Measurements from ENCODE around the gene CTBP2.

CTBP2 gene

DNA sequence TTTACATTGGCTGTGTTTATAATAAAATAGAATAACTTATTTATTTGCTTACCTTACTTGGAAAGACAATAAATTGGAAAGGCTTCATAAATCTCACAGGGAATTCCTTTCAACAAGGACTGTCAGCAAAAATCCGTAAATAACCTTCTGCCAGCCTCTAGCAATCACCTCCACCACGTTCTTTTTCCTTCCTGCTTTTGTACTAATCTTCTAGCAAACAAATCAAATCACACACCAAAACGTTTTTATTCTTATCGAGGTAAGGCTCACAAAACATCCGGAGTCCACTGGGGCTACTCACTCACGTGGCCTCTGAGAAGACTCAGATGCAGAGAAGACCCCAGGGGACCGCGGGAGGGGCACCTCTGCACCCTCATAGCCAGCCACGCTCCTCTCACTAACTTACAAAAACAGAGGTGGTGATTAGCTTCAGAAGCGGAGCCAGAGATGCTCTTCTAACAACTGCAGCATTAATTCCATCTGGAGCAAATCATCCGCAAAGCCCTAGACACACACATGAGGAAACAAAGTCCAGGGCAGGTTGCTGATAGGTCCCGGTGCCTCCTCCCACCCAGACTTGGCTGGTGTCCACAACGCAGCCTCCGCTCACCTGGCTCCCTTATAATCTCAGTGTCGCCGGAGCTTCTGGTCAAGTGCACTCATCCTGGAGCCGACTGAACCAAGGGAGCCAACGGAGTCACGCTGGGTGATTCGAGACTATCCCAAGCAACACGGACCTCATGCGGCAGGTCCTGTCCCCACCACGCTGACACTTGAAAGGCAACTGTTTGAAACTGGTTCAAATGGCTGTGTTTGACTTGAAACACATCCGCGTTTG is 22.5 kb downstream of the CTBP2 start:
- no peak for DNase-seq (ENCODE audit: low read depth)
- H3K27me3 ChIP-seq (replicated peaks; ENCODE audit: control insufficient read depth, insufficient read depth, low read length) = no peaks in the 10 kb centered on the region
- no peaks in the 10 kb centered on the region for H3K4me1 ChIP-seq (ENCODE audit: control insufficient read depth, insufficient read depth, low read length)
- H3K9me3 ChIP-seq (ENCODE audit: control insufficient read depth, low read length) = no peaks in the 10 kb centered on the region
- peaks cover 6% of the 10 kb centered on the region for H3K36me3 ChIP-seq (ENCODE audit: control insufficient read depth, insufficient read depth, low read length, severe bottlenecking)
- H3K4me3 ChIP-seq (ENCODE audit: low read length) = no peak overlapping the region
- H3K9ac ChIP-seq (ENCODE audit: low read length) = no peak overlapping the region

DNA sequence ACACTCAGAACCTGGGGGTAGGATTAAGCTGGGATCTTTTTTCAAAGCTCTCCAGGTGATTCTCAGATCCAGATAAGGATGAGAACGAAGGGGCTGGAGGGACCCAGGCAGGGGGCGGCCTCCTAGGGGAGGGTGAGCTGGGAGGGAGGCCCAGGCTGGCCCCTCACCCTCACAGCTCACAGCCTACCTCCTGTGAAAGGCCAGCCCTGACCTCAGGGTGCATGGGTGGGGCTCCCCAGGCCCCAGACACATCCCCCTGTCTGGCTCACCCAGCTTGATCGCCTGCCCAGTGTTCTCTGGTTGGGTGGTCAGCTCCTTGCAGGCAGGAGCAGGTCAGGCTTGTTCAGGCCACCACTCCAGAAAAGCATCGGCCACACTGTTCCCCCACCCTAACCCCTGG is 24.3 kb downstream of the CTBP2 start:
- Histone ChIP-seq H3K4me1 (ENCODE audit: control insufficient read depth, insufficient read depth, low read length) (no peaks in the 10 kb centered on the region), H3K27me3 (replicated peaks; ENCODE audit: control insufficient read depth, insufficient read depth, low read length) (no peaks in the 10 kb centered on the region), H3K9ac (ENCODE audit: low read length) (no peak overlapping the region), H3K9me3 (ENCODE audit: control insufficient read depth, low read length) (no peaks in the 10 kb centered on the region), H3K36me3 (ENCODE audit: control insufficient read depth, insufficient read depth, low read length, severe bottlenecking) (peaks cover 14% of the 10 kb centered on the region), H3K4me3 (ENCODE audit: low read length) (no peak overlapping the region)
- DNase-seq (ENCODE audit: low read depth) = no peak

DNA sequence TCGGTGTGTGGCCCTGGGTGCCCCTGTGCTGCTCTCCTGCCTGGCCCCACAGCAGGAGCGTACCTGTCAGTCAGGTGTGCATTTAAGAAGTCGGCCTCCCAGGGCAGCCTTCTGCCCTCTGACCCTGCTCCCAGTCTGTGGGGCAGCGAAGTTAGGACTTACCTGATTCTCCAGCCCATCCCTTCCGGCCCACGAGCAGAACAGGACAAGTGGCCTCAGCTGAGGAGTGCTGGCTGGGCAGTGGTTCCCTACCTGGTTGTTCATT is 24.7 kb downstream of the CTBP2 start:
- Histone ChIP-seq H3K36me3 (ENCODE audit: control insufficient read depth, insufficient read depth, low read length, severe bottlenecking) (peaks cover 18% of the 10 kb centered on the region), H3K9me3 (ENCODE audit: control insufficient read depth, low read length) (no peaks in the 10 kb centered on the region), H3K27me3 (replicated peaks; ENCODE audit: control insufficient read depth, insufficient read depth, low read length) (no peaks in the 10 kb centered on the region), H3K4me3 (ENCODE audit: low read length) (no peak overlapping the region), H3K4me1 (ENCODE audit: control insufficient read depth, insufficient read depth, low read length) (no peaks in the 10 kb centered on the region), H3K9ac (ENCODE audit: low read length) (no peak overlapping the region)
- DNase-seq (ENCODE audit: low read depth) = no peak

DNA sequence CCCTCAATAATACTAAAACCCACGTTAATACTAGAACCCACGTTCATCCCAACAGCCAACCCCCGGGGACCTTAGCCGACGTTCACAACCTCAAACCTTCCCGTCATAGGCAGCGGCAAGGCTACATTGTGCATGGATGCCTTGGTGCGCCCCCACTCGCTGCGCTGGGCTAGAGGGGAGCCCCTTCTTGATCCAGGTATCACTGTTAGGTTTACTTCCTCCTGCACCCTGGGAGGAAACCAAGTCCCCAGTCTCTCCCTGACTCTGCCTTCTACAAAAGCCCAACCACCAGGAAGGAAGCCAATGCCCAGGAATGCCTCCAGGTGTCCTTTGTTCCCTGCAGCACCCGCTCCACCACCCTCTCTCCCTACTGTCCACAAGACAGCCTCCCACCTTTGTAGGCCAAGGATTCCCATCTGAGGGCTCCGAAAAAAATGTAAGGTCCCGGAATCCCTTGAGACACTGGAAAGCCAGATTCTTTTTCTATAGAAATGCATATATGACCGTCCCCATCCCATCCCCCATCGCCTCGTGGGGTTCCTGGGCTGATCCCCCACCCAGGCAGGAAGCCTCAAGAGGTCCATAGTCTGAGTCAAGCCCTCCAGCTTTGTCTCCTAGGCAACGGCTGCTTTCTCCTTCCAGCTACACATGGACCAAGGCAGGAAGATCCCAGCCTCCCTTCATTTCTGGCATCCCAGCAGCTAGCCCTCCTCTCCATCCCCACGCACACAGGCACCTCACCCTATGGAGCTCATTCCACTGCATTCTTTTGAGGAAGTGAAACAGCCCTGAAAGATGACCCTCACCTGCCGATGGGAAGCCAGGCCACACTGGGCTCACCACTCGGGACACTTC is 25.2 kb downstream of the CTBP2 start:
- H3K9me3 ChIP-seq (ENCODE audit: control insufficient read depth, low read length) = no peaks in the 10 kb centered on the region
- no peak overlapping the region for H3K9ac ChIP-seq (ENCODE audit: low read length)
- H3K27me3 ChIP-seq (replicated peaks; ENCODE audit: control insufficient read depth, insufficient read depth, low read length) = no peaks in the 10 kb centered on the region
- peaks cover 22% of the 10 kb centered on the region for H3K36me3 ChIP-seq (ENCODE audit: control insufficient read depth, insufficient read depth, low read length, severe bottlenecking)
- no peak overlapping the region for H3K4me3 ChIP-seq (ENCODE audit: low read length)
- DNase-seq (ENCODE audit: low read depth) = no peak
- no peaks in the 10 kb centered on the region for H3K4me1 ChIP-seq (ENCODE audit: control insufficient read depth, insufficient read depth, low read length)

DNA sequence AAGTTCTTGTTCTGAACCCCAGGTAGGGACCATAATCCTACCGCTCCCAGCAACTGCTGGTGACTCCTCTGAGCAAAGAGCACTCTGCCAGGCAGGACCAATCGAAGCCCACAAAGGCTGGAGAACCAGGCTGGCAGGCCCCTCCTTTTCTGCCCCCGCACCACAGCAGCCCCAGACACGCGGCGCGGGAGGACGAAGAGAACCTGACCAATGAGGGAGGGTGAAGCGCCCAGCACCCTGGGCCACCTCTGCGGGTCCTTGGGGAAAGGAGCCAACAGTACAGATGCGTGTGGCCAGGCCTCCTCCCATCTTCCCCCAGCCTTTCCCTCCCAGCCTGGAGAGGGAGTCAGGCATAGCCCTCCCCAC is 25.9 kb downstream of the CTBP2 start:
- Histone ChIP-seq H3K27me3 (replicated peaks; ENCODE audit: control insufficient read depth, insufficient read depth, low read length) (no peaks in the 10 kb centered on the region), H3K4me3 (ENCODE audit: low read length) (no peak overlapping the region), H3K4me1 (ENCODE audit: control insufficient read depth, insufficient read depth, low read length) (no peaks in the 10 kb centered on the region), H3K9me3 (ENCODE audit: control insufficient read depth, low read length) (no peaks in the 10 kb centered on the region), H3K9ac (ENCODE audit: low read length) (no peak overlapping the region), H3K36me3 (ENCODE audit: control insufficient read depth, insufficient read depth, low read length, severe bottlenecking) (peaks cover 22% of the 10 kb centered on the region)
- DNase-seq (ENCODE audit: low read depth) = no peak

DNA sequence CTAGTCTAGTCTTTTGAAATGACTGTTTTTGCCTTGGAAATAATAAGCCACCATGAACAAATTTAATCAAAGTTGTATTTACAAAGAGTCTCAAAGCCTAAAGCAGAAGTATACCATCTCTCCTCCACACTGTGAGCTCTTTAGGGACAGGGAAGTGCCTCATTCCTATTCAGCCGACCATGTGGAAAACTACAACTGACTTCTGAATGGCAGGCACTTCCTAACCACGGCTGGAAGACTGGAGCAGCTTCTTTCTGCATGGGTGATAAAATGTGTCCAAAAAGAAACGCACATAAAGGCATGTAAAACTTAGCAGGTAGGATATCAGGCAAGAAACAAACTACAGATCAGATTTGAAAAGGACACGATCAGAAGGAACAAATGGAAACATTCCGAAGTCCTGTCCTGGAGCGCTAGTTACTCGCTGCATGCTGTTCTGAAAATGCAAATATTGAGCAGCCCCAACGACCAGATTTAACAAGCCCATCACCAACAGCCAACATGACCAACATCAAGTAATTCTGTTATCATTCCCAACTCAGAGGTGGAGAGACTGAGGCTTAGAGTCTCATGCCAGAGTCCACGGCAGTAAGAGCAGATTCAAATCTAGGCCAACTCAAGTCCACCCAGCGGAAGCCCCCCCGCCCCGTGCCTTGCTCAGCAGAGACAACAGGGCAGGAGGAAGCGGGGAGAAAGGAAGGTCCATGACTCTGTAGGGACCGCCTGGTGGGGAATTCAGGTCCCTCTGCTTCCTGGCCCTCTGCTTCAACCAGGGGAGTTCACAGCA is 26.5 kb downstream of the CTBP2 start:
- Histone ChIP-seq H3K4me3 (ENCODE audit: low read length) (no peak overlapping the region), H3K36me3 (ENCODE audit: control insufficient read depth, insufficient read depth, low read length, severe bottlenecking) (peaks cover 25% of the 10 kb centered on the region), H3K27me3 (replicated peaks; ENCODE audit: control insufficient read depth, insufficient read depth, low read length) (no peaks in the 10 kb centered on the region), H3K9me3 (ENCODE audit: control insufficient read depth, low read length) (no peaks in the 10 kb centered on the region), H3K9ac (ENCODE audit: low read length) (no peak overlapping the region), H3K4me1 (ENCODE audit: control insufficient read depth, insufficient read depth, low read length) (no peaks in the 10 kb centered on the region)
- DNase-seq (ENCODE audit: low read depth) = no peak

DNA sequence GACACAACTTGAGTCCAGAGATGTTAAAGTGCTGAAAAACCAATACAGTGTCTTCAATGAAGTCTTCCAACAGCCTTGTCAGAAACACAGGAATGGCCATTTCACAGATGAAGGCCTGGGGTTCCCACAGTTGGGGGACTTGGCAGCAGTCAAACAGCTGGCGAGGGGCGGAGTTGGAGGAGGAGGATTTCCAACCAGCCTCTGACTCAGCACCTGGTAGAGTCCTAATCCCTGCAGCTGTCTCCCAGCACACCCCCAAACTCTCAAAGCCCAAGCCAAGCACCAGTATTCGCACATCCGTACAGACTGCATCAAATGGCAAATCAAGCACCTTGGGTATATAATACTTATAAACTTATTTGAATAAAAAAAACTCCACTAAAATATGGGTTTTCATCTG is 28.0 kb downstream of the CTBP2 start:
- DNase-seq (ENCODE audit: low read depth) = no peak
- H3K4me1 ChIP-seq (ENCODE audit: control insufficient read depth, insufficient read depth, low read length) = no peaks in the 10 kb centered on the region
- no peaks in the 10 kb centered on the region for H3K9me3 ChIP-seq (ENCODE audit: control insufficient read depth, low read length)
- no peaks in the 10 kb centered on the region for H3K27me3 ChIP-seq (replicated peaks; ENCODE audit: control insufficient read depth, insufficient read depth, low read length)
- no peak overlapping the region for H3K4me3 ChIP-seq (ENCODE audit: low read length)
- peaks cover 22% of the 10 kb centered on the region for H3K36me3 ChIP-seq (ENCODE audit: control insufficient read depth, insufficient read depth, low read length, severe bottlenecking)
- H3K9ac ChIP-seq (ENCODE audit: low read length) = no peak overlapping the region

DNA sequence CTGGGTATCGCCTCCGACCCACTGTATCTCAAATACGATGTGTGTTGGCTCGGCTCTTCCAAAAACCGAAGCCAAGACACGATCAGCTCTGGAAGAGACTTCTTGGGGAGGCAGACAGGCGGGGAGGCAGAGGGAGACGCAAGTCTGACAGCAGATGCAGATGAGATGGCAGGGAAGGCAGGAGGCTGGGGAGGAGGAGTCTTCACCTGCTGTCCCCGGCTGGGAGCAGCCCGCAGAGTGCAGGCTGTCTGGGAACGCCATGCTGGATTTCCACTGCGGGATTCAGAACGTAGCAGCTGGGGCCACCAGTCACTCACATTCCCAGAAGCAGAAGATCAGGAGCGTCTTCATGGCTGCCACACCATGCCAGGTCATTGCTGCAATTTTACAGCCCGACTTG is 29.4 kb downstream of the CTBP2 start:
- DNase-seq (ENCODE audit: low read depth) = no peak
- no peak overlapping the region for H3K4me3 ChIP-seq (ENCODE audit: low read length)
- H3K4me1 ChIP-seq (ENCODE audit: control insufficient read depth, insufficient read depth, low read length) = no peaks in the 10 kb centered on the region
- no peak overlapping the region for H3K9ac ChIP-seq (ENCODE audit: low read length)
- peaks cover 22% of the 10 kb centered on the region for H3K36me3 ChIP-seq (ENCODE audit: control insufficient read depth, insufficient read depth, low read length, severe bottlenecking)
- no peaks in the 10 kb centered on the region for H3K27me3 ChIP-seq (replicated peaks; ENCODE audit: control insufficient read depth, insufficient read depth, low read length)
- no peaks in the 10 kb centered on the region for H3K9me3 ChIP-seq (ENCODE audit: control insufficient read depth, low read length)

DNA sequence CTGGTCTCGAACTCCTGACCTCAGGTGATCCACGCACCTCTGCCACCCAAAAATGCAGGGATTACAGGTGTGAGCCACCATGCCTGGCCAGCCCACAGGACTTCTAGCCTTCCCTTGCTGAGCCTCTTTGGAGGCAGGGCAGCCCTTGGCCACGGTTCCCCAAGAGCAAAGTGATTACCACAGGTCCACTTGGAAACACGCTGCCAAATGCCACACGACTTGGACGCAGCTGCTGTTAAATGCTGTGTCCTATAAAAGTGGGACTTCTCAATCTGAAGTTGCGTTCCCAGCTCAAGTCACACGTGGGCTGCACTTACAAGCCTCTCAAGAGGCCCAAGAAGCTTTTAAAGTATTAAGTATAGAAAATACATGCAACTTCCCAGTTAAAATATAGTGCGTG is 30.1 kb downstream of the CTBP2 start:
- peaks cover 22% of the 10 kb centered on the region for H3K36me3 ChIP-seq (ENCODE audit: control insufficient read depth, insufficient read depth, low read length, severe bottlenecking)
- H3K27me3 ChIP-seq (replicated peaks; ENCODE audit: control insufficient read depth, insufficient read depth, low read length) = no peaks in the 10 kb centered on the region
- no peak overlapping the region for H3K4me3 ChIP-seq (ENCODE audit: low read length)
- no peak for DNase-seq (ENCODE audit: low read depth)
- H3K9me3 ChIP-seq (ENCODE audit: control insufficient read depth, low read length) = no peaks in the 10 kb centered on the region
- peaks cover under 1% of the 10 kb centered on the region for H3K4me1 ChIP-seq (ENCODE audit: control insufficient read depth, insufficient read depth, low read length)
- no peak overlapping the region for H3K9ac ChIP-seq (ENCODE audit: low read length)

DNA sequence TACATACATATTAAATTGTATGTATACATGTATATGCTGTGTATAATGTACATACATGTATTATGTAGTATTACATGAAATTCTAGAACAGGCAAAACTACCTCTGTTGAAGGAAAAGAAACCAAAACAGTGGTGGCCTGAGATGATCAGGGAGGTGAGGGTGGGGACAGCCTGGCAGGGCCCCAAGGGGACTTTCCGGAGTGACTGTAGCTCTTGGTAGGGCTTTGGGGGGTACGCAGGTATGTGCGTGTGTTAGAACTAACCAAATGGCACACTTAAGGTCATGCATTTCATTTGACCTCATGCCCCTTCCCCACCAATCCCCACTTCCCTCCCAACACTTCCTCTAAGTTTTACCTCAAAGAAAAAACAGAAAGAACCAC is 31.3 kb downstream of the CTBP2 start:
- H3K4me3 ChIP-seq (ENCODE audit: low read length) = no peak overlapping the region
- peaks cover 12% of the 10 kb centered on the region for H3K4me1 ChIP-seq (ENCODE audit: control insufficient read depth, insufficient read depth, low read length)
- DNase-seq (ENCODE audit: low read depth) = no peak
- no peak overlapping the region for H3K9ac ChIP-seq (ENCODE audit: low read length)
- no peaks in the 10 kb centered on the region for H3K27me3 ChIP-seq (replicated peaks; ENCODE audit: control insufficient read depth, insufficient read depth, low read length)
- H3K9me3 ChIP-seq (ENCODE audit: control insufficient read depth, low read length) = no peaks in the 10 kb centered on the region
- H3K36me3 ChIP-seq (ENCODE audit: control insufficient read depth, insufficient read depth, low read length, severe bottlenecking) = peaks cover 22% of the 10 kb centered on the region

DNA sequence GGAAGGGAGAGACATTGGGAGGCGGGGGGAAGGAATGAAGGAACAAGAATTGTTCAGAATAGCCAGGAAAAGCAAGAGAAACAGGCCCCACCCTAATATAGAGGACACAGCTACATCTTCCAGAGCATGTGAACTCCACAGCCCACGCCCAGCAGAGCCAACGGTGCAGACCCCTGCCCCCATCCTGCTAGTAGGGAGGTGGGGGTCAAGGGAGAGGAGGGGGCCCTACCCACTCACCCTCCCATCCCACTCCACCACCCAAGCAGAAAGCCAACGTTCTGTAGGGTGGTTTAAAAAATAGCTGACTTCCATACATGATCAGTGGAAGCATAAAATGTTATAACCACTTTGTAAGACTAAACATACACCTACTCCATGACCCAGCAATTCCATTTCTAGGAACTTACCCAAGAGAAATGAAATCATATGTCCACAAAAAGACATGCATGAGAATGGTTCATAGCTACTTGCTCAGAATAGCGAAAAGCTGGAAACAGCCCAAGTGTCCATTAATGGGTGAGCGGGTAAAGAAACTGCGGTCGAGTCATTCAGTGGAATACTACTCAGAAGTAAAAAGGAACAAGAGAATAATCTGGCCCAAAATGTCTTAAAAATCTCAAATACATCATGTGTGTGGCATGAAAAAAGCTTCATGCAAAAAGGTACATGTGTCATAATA is 31.8 kb downstream of the CTBP2 start:
- Histone ChIP-seq H3K36me3 (ENCODE audit: control insufficient read depth, insufficient read depth, low read length, severe bottlenecking) (peaks cover 22% of the 10 kb centered on the region), H3K9ac (ENCODE audit: low read length) (no peak overlapping the region), H3K9me3 (ENCODE audit: control insufficient read depth, low read length) (no peaks in the 10 kb centered on the region), H3K4me1 (ENCODE audit: control insufficient read depth, insufficient read depth, low read length) (peaks cover 18% of the 10 kb centered on the region), H3K27me3 (replicated peaks; ENCODE audit: control insufficient read depth, insufficient read depth, low read length) (no peaks in the 10 kb centered on the region), H3K4me3 (ENCODE audit: low read length) (no peak overlapping the region)
- no peak for DNase-seq (ENCODE audit: low read depth)

All from adipocyte (in vitro differentiated cells).